BJ (cell line): ENCODE data around the gene CSNK2A3. TPM values are rescaled to one million over a fixed set of nuclear protein-coding genes. Genes with fewer than 3 reads are reported as not detected.

ENCODE experiments used
- CTCF ChIA-PET: fragments of 350-600 bp; formaldehyde crosslinking; extraction: SDS; loops from one replicate; lab custom pipeline; 2021; ENCODE audit warnings: antibody characterized with exemption, inconsistent platforms; lab: Yijun Ruan, JAX
- POLR2A ChIA-PET: fragments of 300-600 bp; sonication (Branson Sonifier 250); formaldehyde crosslinking; extraction: SDS; loops from one replicate; lab custom pipeline; 2021; ENCODE audit warnings: antibody characterized with exemption; lab: Charles Lee
- DNase-seq: peaks from one replicate; pipeline ENCODE4 v3.0.0-alpha.2; 2011; ENCODE audit warnings: low read depth
- H3K27me3 ChIP-seq: 2 replicates; pipeline ENCODE4 v1.6.0; 2011; ENCODE audit warnings: low read length; ENCODE audit not compliant: control insufficient read depth, insufficient read depth
- H3K36me3 ChIP-seq: 2 replicates; pipeline ENCODE4 v1.5.1; 2011; ENCODE audit warnings: low read length; ENCODE audit not compliant: control insufficient read depth, insufficient read depth
- H3K4me3 ChIP-seq: 2 replicates; pipeline ENCODE4 v1.5.1; 2011; ENCODE audit warnings: low read depth, mild to moderate bottlenecking, control low read depth, low read length
- polyA plus RNA-seq: library from polyadenylated mRNA; depleted of rRNA; stranded (reverse); fragments of >200 nt; gene quantifications from 2 replicates; pipeline ENCODE4 v1.2.3, GENCODE V29; 2011
- TF ChIP-seq, protein P1 (sequence below): IDR thresholded peaks from 2 replicates; pipeline ENCODE4 v1.5.1; 2011; ENCODE audit warnings: low read depth, mild to moderate bottlenecking, control low read depth, inconsistent platforms, low read length, moderate library complexity; ENCODE audit not compliant: insufficient read depth

CSNK2A3 gene
- polyA plus RNA-seq, 1 experiment: 0.91 TPM

DNA sequence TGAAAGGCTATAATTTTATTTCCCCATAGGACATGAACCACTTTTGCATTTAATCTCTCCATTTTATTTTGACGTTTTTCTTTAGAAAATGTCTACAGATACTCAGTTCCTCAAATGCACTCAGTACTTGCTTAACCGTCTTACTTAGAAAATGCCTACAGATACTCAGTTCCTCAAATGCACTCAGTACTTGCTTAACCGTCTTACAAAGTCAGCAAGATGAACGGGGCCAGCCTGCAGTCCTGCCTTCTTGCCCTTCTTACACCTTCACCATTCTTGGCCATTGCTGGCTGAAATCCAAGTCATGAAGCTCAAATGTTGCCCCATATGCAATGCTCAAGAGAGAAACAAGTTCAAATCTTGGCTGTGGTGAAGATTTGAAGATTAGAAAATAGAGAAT is 34.1 kb downstream of the CSNK2A3 start:
- CTCF ChIA-PET: interaction anchor here (1.0 kb wide), 1 partner anchor 14 kb away, joined by 3 read pairs; no protein-coding TSS in a partner anchor
- Histone ChIP-seq H3K36me3 (no peaks in the 10 kb centered on the region), H3K27me3 (no peaks in the 10 kb centered on the region), H3K4me3 (no peak overlapping the region)
- POLR2A ChIA-PET: no interaction called here
- no peak for DNase-seq
- TF ChIP-seq, protein P1, sequence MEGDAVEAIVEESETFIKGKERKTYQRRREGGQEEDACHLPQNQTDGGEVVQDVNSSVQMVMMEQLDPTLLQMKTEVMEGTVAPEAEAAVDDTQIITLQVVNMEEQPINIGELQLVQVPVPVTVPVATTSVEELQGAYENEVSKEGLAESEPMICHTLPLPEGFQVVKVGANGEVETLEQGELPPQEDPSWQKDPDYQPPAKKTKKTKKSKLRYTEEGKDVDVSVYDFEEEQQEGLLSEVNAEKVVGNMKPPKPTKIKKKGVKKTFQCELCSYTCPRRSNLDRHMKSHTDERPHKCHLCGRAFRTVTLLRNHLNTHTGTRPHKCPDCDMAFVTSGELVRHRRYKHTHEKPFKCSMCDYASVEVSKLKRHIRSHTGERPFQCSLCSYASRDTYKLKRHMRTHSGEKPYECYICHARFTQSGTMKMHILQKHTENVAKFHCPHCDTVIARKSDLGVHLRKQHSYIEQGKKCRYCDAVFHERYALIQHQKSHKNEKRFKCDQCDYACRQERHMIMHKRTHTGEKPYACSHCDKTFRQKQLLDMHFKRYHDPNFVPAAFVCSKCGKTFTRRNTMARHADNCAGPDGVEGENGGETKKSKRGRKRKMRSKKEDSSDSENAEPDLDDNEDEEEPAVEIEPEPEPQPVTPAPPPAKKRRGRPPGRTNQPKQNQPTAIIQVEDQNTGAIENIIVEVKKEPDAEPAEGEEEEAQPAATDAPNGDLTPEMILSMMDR: no peak

DNA sequence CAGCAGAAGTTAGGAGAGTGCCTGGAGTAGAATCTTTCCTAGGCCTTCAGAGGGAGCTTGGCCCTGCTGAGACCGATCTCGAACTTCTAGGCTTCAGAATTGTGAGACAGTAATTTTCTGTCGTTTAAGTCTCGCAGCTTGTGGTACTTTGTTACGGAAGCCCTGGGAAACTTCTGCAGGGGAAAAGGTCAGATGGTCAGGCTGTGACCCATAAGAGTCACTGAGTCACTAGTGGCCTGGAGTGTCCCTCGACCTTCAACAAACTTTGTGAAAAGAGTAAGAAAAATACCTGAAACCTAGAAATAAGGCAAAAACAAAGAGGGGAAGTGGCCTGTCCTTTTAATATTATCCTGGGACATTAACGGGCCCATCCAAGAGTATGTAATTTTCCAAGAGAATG is 34.6 kb downstream of the CSNK2A3 start:
- DNase-seq: no peak
- Histone ChIP-seq H3K27me3 (no peaks in the 10 kb centered on the region), H3K4me3 (no peak overlapping the region), H3K36me3 (no peaks in the 10 kb centered on the region)
- TF ChIP-seq, protein P1: no peak
- ChIA-PET CTCF (no interaction called here), POLR2A (no interaction called here)

DNA sequence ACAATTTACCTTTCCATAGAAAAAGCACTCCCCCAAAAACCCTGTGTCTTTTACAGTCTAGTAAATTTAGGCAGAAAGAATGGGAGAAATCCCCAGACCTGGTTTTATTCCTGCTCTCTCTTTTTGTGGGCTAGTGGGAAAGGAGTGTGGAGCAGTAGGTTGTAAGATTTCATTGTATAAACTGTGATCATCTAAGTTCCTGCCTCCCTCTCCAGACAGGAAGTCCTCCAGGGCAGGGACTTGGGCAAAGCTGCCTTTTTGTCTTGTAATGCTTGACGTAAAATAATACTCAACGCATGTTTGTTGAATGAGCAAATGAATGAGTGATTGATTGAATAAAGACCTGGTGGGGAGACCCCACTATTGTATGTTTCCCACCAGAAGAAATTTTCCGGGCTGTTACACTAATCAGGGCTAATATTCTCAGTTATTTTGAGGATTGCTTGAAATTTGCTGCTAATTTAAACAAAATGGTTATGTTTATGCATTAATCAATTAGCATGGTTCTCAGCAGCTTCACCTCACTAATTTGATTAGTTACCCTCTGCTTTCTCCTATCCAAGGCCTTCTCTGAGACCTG is 36.3 kb downstream of the CSNK2A3 start:
- no peak for DNase-seq
- no peaks in the 10 kb centered on the region for H3K27me3 ChIP-seq
- TF ChIP-seq, protein P1: no peak
- no peak overlapping the region for H3K4me3 ChIP-seq
- CTCF ChIA-PET: no interaction called here
- no peaks in the 10 kb centered on the region for H3K36me3 ChIP-seq
- POLR2A ChIA-PET: no interaction called here

GRCh38 chr11:11313902-11314692 is 39.0 kb downstream of the CSNK2A3 start:
- Histone ChIP-seq H3K4me3 (no peak overlapping the region), H3K36me3 (no peaks in the 10 kb centered on the region), H3K27me3 (no peaks in the 10 kb centered on the region)
- TF ChIP-seq, protein P1: no peak
- POLR2A ChIA-PET: no interaction called here
- CTCF ChIA-PET: no interaction called here
- DNase-seq: no peak

- POLR2A ChIA-PET: no interaction called here
- no peaks in the 10 kb centered on the region for H3K36me3 ChIP-seq
- DNase-seq: no peak
- TF ChIP-seq, protein P1: no peak
- H3K27me3 ChIP-seq: no peaks in the 10 kb centered on the region
- H3K4me3 ChIP-seq: no peak overlapping the region
- CTCF ChIA-PET: no interaction called here
Measured at GRCh38 chr11:11313426-11313825, 39.6 kb downstream of the CSNK2A3 start.
